KBM-7 (cell line): Measurements from ENCODE around the gene LHPP.

ENCODE experiments used
- DNase-seq: peaks from one replicate; pipeline ENCODE4 v3.0.0-alpha.2; 2015
- in situ Hi-C: fragments of 300-500 bp; cut with MboI; formaldehyde crosslinking; loops from 2 replicates; pipeline ENCODE4 v1.14.3; 2020; ENCODE audit warnings: low sequenced_read_pairs, low pct_unique_long_range_greater_than_20kb, mixed read lengths

The LHPP gene

GRCh38 chr10:124527874-124528395, 66.3 kb downstream of the LHPP start:
- in situ Hi-C loops = loop anchor here (25.0 kb wide), 1 partner anchor 209 kb away; the partner anchor contains the start of gene FAM53B
- DNase-seq = no peak

GRCh38 chr10:124529661-124530214, 68.1 kb downstream of the LHPP start:
- in situ Hi-C loops = loop anchor here (25.0 kb wide), 1 partner anchor 208 kb away; the partner anchor contains the start of gene FAM53B

GRCh38 chr10:124530215-124530665, 68.6 kb downstream of the LHPP start:
- in situ Hi-C loops = loop anchor here (25.0 kb wide), 1 partner anchor 207 kb away; the partner anchor contains the start of gene FAM53B
- peak; percentile 86 for DNase-seq

More at GRCh38 chr10:124529661-124530214, 68.1 kb downstream of the LHPP start:
- no peak for DNase-seq

- in situ Hi-C loops = loop anchor here (25.0 kb wide), 1 partner anchor 206 kb away; the partner anchor contains the start of gene FAM53B
- no peak for DNase-seq
These were observed 69.2 kb downstream of the LHPP start for GRCh38 chr10:124530816-124531215.

GRCh38 chr10:124532106-124532641, 70.6 kb downstream of the LHPP start:
- peak; percentile 46 for DNase-seq
- in situ Hi-C loops = loop anchor here (25.0 kb wide), 1 partner anchor 205 kb away; the partner anchor contains the start of gene FAM53B

- in situ Hi-C loops = loop anchor here (25.0 kb wide), 1 partner anchor 205 kb away; the partner anchor contains the start of gene FAM53B
These were observed 71.2 kb downstream of the LHPP start for GRCh38 chr10:124532788-124533187.

GRCh38 chr10:124533266-124533665, 71.6 kb downstream of the LHPP start:
- no peak for DNase-seq
- in situ Hi-C loops = loop anchor here (25.0 kb wide), 1 partner anchor 204 kb away; the partner anchor contains the start of gene FAM53B

More at GRCh38 chr10:124532788-124533187, 71.2 kb downstream of the LHPP start:
- no peak for DNase-seq

- in situ Hi-C loops = loop anchor here (25.0 kb wide), 1 partner anchor 203 kb away; the partner anchor contains the start of gene FAM53B
- peak; percentile 77 for DNase-seq
These were observed 72.7 kb downstream of the LHPP start for GRCh38 chr10:124534231-124534798.

- in situ Hi-C loops = loop anchor here (25.0 kb wide), 1 partner anchor 202 kb away; the partner anchor contains the start of gene FAM53B
- no peak for DNase-seq
These were observed 73.4 kb downstream of the LHPP start for GRCh38 chr10:124534826-124535601.

GRCh38 chr10:124535731-124536495, 74.3 kb downstream of the LHPP start:
- DNase-seq = peak; percentile 75
- in situ Hi-C loops = loop anchor here (25.0 kb wide), 1 partner anchor 201 kb away; the partner anchor contains the start of gene FAM53B

GRCh38 chr10:124536496-124537050, 75.0 kb downstream of the LHPP start:
- DNase-seq = no peak
- in situ Hi-C loops = loop anchor here (25.0 kb wide), 1 partner anchor 201 kb away; the partner anchor contains the start of gene FAM53B

GRCh38 chr10:124537166-124537725, 75.6 kb downstream of the LHPP start:
- in situ Hi-C loops = loop anchor here (25.0 kb wide), 1 partner anchor 200 kb away; the partner anchor contains the start of gene FAM53B
- no peak for DNase-seq

GRCh38 chr10:124537891-124538290, 76.3 kb downstream of the LHPP start:
- DNase-seq = no peak
- in situ Hi-C loops = loop anchor here (25.0 kb wide), 1 partner anchor 199 kb away; the partner anchor contains the start of gene FAM53B

- in situ Hi-C loops = loop anchor here (25.0 kb wide), 1 partner anchor 199 kb away; the partner anchor contains the start of gene FAM53B
These were observed 77.1 kb downstream of the LHPP start for GRCh38 chr10:124538706-124539105.

GRCh38 chr10:124539935-124540641, 78.5 kb downstream of the LHPP start:
- DNase-seq = peak; percentile 63
- in situ Hi-C loops = loop anchor here (25.0 kb wide), 1 partner anchor 197 kb away; the partner anchor contains the start of gene FAM53B

More at GRCh38 chr10:124538706-124539105, 77.1 kb downstream of the LHPP start:
- DNase-seq = no peak

GRCh38 chr10:124541076-124541903, 79.7 kb downstream of the LHPP start:
- in situ Hi-C loops = loop anchor here (25.0 kb wide), 1 partner anchor 196 kb away; the partner anchor contains the start of gene FAM53B
- DNase-seq = no peak
